ENCODE measurements around the gene LRRC75A. TPM values are rescaled to one million over a fixed set of nuclear protein-coding genes. Genes with fewer than 3 reads are reported as not detected.

The LRRC75A gene
- total and polyA plus RNA-seq, 4 donors = 0.08 to 22.6 (median 0.37) TPM

DNA sequence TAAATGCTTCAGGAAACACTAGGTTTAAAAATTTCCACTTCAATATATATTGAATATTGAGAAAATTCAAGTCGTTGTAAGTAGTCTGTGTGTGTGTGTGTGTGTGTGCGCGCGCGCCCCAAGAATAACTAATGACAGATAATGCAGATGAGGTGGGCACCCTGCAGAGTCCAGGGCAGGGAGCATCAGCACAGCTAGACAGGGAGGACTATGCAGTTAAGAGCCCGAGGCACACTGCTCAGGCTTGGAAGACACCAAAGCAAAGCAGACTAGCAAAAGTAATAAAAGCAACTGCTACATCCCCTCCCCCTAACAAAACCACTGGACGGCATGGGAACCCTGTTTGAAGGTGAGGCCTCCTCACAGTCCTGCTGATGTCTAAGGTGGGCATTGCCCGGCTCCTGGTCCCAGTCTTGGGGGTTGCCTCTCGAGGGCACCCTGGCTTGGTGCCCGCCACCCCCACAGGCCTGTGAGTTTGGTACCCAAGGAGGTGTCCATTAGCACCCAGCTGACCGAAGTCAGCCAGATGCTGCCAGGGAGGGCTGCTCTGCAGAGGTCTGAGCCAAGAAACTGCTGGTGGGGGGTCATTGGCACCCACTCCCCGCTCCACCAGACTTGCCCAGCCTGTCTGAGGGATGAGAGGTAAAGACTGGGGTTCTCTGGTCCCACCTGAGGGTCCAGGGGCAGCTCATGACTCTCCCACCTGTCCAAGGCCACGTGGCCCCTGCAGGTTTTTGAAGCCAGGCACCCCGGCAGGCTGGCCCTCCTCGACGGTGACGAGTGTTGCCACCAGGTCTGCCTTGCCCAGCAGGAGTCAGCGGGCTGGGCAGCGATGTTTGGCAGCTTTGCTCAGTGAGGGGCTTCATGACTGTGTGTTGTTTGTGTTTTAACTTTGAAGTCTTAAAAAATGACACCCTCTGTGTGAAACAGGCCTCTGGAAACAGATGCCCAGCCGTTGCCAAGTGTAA, 18.7 kb downstream of the LRRC75A start:
- Histone ChIP-seq H3K36me3 (ENCODE audit: control insufficient read depth in 4 of 4, insufficient read depth in 3 of 4, low read depth in 1 of 4, low read length in 3 of 4) (no peaks in the 10 kb centered on the region), H3K4me1 (ENCODE audit: control insufficient read depth in 4 of 4, insufficient read depth in 4 of 4, low read length in 3 of 4) (no peaks in the 10 kb centered on the region), H3K4me3 (ENCODE audit: low read depth in 1 of 3, low read length in 3 of 3) (no peak overlapping the region), H3K9me3 (ENCODE audit: control insufficient read depth in 4 of 4, low read length in 3 of 4) (no peaks in the 10 kb centered on the region), H3K9ac (ENCODE audit: low read depth in 1 of 2, low read length in 2 of 2) (no peak overlapping the region), H3K27me3 (ENCODE audit: control insufficient read depth in 4 of 4, insufficient read depth in 4 of 4, low read length in 3 of 4) (no peaks in the 10 kb centered on the region), H3K27ac (ENCODE audit: low read depth in 1 of 2, low read length in 2 of 2) (no peak overlapping the region)
- TF ChIP-seq FOXA2 (IDR thresholded peaks at IDR 0.05) (no peak), NR2F2 (IDR thresholded peaks at IDR 0.05) (no peak), RAD21 (IDR thresholded peaks at IDR 0.05) (no peak), HNF4G (IDR thresholded peaks at IDR 0.05) (no peak), JUND (IDR thresholded peaks at IDR 0.05) (no peak), RXRA (IDR thresholded peaks at IDR 0.05) (no peak), HNF4A (conservative IDR thresholded peaks at IDR 0.05) (no peak), GABPA (IDR thresholded peaks at IDR 0.05 in 1 of 2, conservative IDR thresholded peaks at IDR 0.05 in 1 of 2) (no peak), EGR1 (IDR thresholded peaks at IDR 0.05; ENCODE audit: low read depth in 2 of 2) (no peak), FOXA1 (IDR thresholded peaks at IDR 0.05) (no peak), TAF1 (conservative IDR thresholded peaks at IDR 0.05) (no peak), SP1 (IDR thresholded peaks at IDR 0.05) (no peak)
- TF ChIP-seq, protein P1, sequence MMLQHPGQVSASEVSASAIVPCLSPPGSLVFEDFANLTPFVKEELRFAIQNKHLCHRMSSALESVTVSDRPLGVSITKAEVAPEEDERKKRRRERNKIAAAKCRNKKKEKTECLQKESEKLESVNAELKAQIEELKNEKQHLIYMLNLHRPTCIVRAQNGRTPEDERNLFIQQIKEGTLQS (IDR thresholded peaks at IDR 0.05) = no peak
- TF ChIP-seq, protein P2, sequence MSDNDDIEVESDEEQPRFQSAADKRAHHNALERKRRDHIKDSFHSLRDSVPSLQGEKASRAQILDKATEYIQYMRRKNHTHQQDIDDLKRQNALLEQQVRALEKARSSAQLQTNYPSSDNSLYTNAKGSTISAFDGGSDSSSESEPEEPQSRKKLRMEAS (IDR thresholded peaks at IDR 0.05) = no peak
- TF ChIP-seq, protein P3, sequence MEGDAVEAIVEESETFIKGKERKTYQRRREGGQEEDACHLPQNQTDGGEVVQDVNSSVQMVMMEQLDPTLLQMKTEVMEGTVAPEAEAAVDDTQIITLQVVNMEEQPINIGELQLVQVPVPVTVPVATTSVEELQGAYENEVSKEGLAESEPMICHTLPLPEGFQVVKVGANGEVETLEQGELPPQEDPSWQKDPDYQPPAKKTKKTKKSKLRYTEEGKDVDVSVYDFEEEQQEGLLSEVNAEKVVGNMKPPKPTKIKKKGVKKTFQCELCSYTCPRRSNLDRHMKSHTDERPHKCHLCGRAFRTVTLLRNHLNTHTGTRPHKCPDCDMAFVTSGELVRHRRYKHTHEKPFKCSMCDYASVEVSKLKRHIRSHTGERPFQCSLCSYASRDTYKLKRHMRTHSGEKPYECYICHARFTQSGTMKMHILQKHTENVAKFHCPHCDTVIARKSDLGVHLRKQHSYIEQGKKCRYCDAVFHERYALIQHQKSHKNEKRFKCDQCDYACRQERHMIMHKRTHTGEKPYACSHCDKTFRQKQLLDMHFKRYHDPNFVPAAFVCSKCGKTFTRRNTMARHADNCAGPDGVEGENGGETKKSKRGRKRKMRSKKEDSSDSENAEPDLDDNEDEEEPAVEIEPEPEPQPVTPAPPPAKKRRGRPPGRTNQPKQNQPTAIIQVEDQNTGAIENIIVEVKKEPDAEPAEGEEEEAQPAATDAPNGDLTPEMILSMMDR (IDR thresholded peaks at IDR 0.05; ENCODE audit: low read depth, low read length, missing input control) = no peak
- TF ChIP-seq, protein P4, sequence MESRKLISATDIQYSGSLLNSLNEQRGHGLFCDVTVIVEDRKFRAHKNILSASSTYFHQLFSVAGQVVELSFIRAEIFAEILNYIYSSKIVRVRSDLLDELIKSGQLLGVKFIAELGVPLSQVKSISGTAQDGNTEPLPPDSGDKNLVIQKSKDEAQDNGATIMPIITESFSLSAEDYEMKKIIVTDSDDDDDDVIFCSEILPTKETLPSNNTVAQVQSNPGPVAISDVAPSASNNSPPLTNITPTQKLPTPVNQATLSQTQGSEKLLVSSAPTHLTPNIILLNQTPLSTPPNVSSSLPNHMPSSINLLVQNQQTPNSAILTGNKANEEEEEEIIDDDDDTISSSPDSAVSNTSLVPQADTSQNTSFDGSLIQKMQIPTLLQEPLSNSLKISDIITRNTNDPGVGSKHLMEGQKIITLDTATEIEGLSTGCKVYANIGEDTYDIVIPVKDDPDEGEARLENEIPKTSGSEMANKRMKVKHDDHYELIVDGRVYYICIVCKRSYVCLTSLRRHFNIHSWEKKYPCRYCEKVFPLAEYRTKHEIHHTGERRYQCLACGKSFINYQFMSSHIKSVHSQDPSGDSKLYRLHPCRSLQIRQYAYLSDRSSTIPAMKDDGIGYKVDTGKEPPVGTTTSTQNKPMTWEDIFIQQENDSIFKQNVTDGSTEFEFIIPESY (IDR thresholded peaks at IDR 0.05) = no peak
- TF ChIP-seq, protein P5, sequence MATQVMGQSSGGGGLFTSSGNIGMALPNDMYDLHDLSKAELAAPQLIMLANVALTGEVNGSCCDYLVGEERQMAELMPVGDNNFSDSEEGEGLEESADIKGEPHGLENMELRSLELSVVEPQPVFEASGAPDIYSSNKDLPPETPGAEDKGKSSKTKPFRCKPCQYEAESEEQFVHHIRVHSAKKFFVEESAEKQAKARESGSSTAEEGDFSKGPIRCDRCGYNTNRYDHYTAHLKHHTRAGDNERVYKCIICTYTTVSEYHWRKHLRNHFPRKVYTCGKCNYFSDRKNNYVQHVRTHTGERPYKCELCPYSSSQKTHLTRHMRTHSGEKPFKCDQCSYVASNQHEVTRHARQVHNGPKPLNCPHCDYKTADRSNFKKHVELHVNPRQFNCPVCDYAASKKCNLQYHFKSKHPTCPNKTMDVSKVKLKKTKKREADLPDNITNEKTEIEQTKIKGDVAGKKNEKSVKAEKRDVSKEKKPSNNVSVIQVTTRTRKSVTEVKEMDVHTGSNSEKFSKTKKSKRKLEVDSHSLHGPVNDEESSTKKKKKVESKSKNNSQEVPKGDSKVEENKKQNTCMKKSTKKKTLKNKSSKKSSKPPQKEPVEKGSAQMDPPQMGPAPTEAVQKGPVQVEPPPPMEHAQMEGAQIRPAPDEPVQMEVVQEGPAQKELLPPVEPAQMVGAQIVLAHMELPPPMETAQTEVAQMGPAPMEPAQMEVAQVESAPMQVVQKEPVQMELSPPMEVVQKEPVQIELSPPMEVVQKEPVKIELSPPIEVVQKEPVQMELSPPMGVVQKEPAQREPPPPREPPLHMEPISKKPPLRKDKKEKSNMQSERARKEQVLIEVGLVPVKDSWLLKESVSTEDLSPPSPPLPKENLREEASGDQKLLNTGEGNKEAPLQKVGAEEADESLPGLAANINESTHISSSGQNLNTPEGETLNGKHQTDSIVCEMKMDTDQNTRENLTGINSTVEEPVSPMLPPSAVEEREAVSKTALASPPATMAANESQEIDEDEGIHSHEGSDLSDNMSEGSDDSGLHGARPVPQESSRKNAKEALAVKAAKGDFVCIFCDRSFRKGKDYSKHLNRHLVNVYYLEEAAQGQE (IDR thresholded peaks at IDR 0.05) = no peak
- DNase-seq (ENCODE audit: low spot score) = no peak
- WGBS = 86% methylated on average over 20 of the region's 20 CpGs
